Measurements from ENCODE around the gene NXPH3.

NXPH3 gene

GRCh38 chr17:49596613-49597244 is 21.1 kb downstream of the NXPH3 start:
- in situ Hi-C loops (cut with MboI; ENCODE audit: low sequenced_read_pairs, unreplicated experiment) = no loop called here
- TF ChIP-seq CTCF (IDR thresholded peaks at IDR 0.05; ENCODE audit: borderline replicate concordance, control extremely low read depth, extremely low read depth, insufficient read depth, missing control alignments) = no peak
- no peak for DNase-seq (ENCODE audit: low spot score)

- no peak for TF ChIP-seq CTCF (IDR thresholded peaks at IDR 0.05; ENCODE audit: borderline replicate concordance, control extremely low read depth, extremely low read depth, insufficient read depth, missing control alignments)
- in situ Hi-C loops (cut with MboI; ENCODE audit: low sequenced_read_pairs, unreplicated experiment) = no loop called here
- DNase-seq (ENCODE audit: low spot score) = no peak
Observed at GRCh38 chr17:49597436-49597835, 21.8 kb downstream of the NXPH3 start.

GRCh38 chr17:49597928-49598655 is 22.4 kb downstream of the NXPH3 start:
- no peak for TF ChIP-seq CTCF (IDR thresholded peaks at IDR 0.05; ENCODE audit: borderline replicate concordance, control extremely low read depth, extremely low read depth, insufficient read depth, missing control alignments)
- no peak for DNase-seq (ENCODE audit: low spot score)
- in situ Hi-C loops (cut with MboI; ENCODE audit: low sequenced_read_pairs, unreplicated experiment) = no loop called here

- TF ChIP-seq CTCF (IDR thresholded peaks at IDR 0.05; ENCODE audit: borderline replicate concordance, control extremely low read depth, extremely low read depth, insufficient read depth, missing control alignments) = no peak
- in situ Hi-C loops (cut with MboI; ENCODE audit: low sequenced_read_pairs, unreplicated experiment) = no loop called here
- no peak for DNase-seq (ENCODE audit: low spot score)
Observed at GRCh38 chr17:49598918-49599317, 23.2 kb downstream of the NXPH3 start.

GRCh38 chr17:49600949-49601348 is 25.3 kb downstream of the NXPH3 start:
- no peak for DNase-seq (ENCODE audit: low spot score)
- in situ Hi-C loops (cut with MboI; ENCODE audit: low sequenced_read_pairs, unreplicated experiment) = no loop called here

GRCh38 chr17:49602783-49603182 is 27.1 kb downstream of the NXPH3 start:
- no peak for TF ChIP-seq CTCF (IDR thresholded peaks at IDR 0.05; ENCODE audit: borderline replicate concordance, control extremely low read depth, extremely low read depth, insufficient read depth, missing control alignments)
- no peak for DNase-seq (ENCODE audit: low spot score)
- in situ Hi-C loops (cut with MboI; ENCODE audit: low sequenced_read_pairs, unreplicated experiment) = no loop called here

More at GRCh38 chr17:49600949-49601348, 25.3 kb downstream of the NXPH3 start:
- TF ChIP-seq CTCF (IDR thresholded peaks at IDR 0.05; ENCODE audit: borderline replicate concordance, control extremely low read depth, extremely low read depth, insufficient read depth, missing control alignments) = no peak
